ENCODE results near the gene KCNJ13.

KCNJ13 gene

DNA sequence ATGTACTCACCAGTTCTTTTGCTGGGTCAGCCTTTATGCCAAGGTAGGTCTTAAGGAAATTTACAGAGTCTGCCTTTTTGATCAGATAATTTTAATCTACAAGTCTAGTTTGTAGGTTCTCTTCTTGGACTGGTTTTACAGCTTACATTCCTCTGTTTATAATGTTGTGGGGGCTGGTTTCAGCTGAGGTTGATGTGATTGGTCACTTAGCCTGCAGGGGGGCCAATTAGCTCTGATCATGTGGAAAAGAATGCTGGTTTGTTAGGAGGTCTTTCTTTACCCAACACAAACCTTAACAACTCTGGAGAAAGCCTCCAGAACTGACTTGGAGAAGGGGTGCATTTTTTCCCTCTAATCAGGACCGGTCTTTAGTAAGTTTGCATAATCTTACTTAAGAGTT, at the start of gene KCNJ13:
Gene KCNJ13 (minus strand): TSS at position 131 of the 400 bp plus-strand sequence. CDS start 5,203 bp downstream, outside the sequence.
- DNase-seq: no peak

DNA sequence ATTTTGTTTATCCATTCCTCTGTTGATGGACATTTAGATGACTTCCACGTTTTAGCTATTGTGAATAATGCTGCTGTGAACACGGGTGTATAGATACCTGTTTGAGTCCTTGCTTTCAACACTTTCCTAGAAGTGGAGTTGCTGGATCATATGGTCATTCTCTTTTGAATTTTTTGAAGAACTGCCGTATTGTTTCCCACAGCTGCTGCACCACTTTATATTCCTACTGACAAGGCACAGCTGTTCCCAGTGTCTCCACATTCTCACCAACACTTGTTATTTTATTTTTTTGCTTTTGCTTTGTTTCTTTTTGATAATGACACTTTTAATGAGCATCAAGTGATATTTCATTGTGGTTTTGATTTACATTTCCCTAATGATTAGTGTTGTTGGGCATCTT, 41.4 kb upstream of the KCNJ13 start:
- DNase-seq: no peak

DNA sequence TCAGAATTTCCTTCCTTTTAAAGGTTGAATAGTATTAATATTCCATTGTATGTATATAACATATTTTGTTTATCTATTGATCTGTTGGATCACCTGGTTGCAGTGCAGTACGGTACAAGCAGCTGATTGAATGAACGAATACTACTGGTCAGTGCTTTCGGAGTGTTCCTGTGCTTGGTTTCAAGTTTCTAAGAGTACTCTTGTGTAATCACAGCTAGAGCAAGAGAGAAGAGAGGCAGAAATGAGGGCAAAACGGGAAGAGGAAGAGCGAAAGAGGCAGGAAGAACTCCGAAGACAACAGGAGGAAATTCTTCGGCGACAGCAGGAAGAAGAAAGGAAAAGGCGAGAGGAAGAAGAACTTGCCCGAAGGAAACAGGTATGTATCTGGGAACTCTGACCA, 40.3 kb upstream of the KCNJ13 start:
- no peak for DNase-seq

GRCh38 chr2:232815569-232815968, 39.2 kb upstream of the KCNJ13 start:
- no peak for DNase-seq

DNA sequence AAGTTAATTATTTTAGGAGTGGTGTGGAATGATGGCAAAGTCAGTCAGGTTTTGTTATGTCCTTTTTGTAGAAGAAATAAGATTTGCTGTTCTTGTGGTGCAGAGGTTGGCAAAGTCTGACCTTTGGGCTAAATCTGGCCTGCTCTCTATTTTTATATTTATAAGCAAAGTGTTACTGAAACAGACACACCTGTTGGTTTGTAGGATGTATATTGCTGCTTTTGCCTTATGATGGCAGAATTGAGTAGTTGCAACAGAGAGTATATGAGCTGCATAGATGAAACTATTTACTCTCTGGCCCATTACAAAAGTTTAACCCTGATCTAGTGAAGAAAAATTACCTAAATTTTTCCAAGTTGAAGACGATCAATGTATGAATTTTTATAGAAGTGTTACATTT, 34.1 kb upstream of the KCNJ13 start:
- DNase-seq: no peak

DNA sequence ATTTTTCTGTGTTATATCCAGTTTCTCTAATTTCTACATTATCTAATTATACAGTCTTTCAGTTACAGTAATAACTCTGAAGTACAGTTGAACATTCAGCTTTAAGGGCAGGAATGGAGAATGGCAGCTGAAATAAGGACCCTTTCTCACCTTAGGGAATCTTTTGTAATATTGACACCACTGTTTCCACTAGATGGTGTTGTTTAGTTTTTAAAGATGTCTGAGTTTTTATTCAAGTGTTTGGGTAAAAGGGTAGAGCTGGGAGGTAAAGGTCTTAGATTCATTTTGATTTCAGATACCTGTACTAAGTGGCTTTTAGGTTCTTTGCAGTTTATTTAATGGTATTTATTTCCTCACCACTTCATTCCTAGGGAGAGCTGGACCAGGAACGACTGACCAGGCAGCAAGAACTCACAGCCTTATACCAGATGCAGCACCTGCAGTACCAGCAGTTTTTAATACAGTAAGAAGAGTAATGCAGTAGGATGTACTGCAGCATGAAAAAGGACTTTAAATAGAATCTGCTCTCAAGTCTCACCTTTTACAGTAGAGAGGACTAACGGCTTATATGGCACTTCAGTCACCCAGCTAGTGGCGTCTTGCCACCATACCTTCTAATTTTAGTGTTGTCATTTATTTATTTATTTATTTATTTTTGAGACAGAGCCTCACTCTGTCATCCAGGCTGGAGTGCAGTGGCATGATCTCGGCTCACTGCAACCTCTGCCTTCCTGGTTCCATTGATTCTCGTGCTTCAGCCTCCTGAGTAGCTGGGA, 33.2 kb upstream of the KCNJ13 start:
- no peak for DNase-seq

- DNase-seq: no peak
Observed at GRCh38 chr2:232802091-232802490, 25.7 kb upstream of the KCNJ13 start.

DNA sequence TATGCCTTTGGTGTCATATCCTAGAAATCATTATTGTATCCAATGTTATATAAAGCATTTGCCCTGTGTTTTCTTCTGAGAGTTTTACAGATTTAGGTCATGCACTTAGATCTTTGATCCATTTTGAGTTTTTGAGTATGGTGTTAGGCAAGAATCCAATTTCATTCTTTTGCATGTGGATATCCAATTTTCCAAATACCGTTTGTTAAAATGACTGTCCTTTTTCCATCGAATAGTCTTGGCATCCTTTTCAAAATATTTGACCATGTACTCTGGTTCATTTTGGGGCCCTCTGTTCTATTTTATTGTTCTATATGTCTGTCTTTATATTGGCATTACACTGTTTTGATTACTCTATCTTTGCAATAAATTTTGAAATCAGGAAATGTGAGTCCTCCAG, 23.8 kb upstream of the KCNJ13 start:
- DNase-seq: no peak

DNA sequence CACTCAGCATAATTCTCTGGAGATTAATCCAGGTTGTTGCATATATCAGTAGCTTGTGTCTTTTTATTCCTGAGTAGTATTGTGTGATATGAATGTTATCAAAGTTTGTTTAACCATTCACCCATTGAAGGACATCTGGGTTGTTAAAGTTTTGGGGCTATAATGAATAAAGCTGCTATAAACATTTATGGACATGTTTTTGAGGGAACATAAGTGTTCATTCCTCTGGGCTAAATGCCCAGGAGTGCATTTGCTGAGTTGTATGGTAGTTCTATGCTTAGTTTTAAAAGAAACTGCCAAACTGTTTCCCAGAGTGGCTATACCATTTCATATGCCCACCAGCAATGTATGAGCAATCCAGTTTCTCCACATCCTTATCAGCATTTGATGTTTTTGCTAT, 21.8 kb upstream of the KCNJ13 start:
- DNase-seq: no peak

DNA sequence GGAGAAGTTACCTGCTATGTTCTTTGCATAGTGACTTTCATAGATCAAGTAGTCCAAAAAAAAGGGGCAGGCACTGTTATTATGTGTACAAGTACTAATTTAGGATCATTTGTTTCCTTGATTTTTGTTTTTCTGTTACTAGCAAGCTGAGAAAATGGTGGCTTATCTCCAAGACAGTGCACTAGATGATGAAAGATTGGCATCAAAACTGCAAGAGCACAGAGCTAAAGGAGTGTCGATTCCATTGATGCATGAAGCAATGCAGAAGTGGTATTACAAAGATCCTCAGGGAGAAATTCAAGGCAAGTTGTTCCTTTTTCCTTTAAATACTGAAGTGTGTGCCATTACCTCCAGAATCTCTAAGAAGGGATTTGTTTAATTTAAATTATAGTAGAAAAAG, 19.6 kb upstream of the KCNJ13 start:
- no peak for DNase-seq

DNA sequence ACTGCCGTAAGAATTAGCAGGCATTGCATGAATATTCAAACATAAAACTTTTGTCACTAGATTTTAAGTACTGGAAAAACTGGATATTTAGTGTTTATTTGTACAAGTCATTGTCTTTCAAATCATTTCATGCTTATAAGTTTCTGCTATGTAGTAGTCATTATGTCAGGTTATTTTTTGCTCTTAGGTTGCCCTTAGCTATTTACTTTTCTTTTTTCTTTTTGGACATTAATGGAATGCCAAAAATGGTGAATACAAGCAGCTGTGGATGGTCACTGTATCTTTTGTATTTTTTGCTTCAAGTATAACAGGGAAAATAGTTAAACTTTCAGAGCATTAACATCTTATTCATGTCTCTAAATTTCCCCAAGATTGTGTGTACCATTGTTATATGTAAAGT, 18.6 kb upstream of the KCNJ13 start:
- DNase-seq: no peak

- DNase-seq: no peak
Observed at GRCh38 chr2:232793271-232793670, 16.9 kb upstream of the KCNJ13 start.

DNA sequence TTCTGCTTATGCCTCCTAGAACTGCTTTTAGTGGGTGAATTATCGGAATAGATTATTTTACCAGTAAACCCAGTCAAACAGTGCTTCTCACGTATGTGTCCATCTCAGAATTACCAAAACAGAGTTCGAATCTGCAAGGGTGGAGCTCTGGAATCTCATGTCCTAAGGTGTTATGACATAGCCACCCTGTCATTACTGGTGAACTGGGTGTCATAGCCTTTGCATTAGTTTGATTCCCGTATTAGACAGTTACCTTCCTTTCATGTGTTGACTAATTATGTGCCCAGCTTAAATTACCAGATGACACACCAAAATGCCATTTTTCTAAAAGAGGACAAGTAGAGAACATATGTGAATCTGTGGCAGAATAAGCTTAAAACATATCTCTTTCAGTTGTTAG, 15.2 kb upstream of the KCNJ13 start:
- DNase-seq: no peak

DNA sequence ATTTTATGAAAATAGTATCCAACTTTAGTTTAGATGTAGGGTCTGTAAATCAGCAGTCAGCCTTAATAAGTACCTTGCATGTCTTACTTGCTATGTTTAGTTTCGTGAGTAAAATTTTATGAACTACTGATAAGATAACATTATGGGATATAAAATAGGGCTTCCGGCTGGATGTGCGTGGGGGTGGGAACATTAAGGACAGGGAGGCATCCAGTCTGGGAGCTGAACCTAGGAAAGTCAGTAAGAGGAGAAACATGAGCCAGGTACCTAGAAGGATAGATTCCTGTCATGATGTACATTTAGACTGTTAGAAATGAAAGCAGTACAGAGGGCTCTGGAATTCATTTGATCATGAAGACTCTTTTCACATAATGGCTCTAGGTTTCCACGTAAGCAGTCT, 12.7 kb upstream of the KCNJ13 start:
- no peak for DNase-seq

DNA sequence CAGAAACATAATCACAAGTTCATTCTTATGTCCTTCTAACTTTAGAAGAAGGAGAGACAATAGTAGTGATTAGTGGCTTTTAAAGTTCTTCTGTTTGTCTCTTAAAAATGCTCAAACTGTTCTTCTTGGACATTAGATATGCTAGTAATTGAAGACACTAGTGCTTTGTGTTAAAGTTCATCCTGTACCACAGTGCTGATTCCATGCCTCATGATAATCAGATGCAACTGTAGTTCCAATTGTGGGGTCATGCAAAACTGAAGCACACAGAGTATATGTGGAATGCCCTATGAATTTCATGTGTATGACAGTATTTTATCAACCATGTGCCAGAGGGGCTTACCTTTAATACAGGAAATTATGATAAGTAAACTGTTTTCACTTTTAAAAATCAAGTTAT, 11.4 kb upstream of the KCNJ13 start:
- DNase-seq: no peak

GRCh38 chr2:232783278-232783677, 6.9 kb upstream of the KCNJ13 start:
- DNase-seq: no peak

- peak; percentile 12 for DNase-seq
Observed at GRCh38 chr2:232781765-232782164, 5.4 kb upstream of the KCNJ13 start.

GRCh38 chr2:232779934-232780333, 3.6 kb upstream of the KCNJ13 start:
- DNase-seq: no peak

GRCh38 chr2:232779465-232779864, 3.1 kb upstream of the KCNJ13 start:
- DNase-seq: no peak

GRCh38 chr2:232777276-232777675, 911 bp upstream of the KCNJ13 start:
- no peak for DNase-seq

GRCh38 chr2:232773815-232774214, 2.5 kb downstream of the KCNJ13 start:
- DNase-seq: no peak

GRCh38 chr2:232772531-232772930, 3.8 kb downstream of the KCNJ13 start:
- DNase-seq: no peak

DNA sequence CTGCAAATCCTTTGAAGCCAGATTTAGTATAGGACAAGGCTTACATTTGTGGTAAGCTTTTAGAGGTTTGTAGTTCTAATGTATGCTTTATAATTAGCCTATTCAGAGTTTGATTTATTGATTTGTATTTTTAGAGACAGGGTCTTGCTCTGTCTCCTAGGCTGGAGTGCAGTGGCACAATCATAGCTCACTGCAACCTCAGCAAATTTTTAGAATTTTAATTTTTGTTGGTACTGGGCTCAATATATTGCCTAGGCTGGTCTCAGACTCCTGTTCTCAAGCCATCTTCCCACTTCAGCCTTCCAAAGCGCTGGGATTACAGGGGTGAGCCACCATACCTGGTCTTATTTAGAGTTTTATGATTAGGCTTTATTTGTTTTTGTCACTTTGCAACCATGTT, 4.5 kb downstream of the KCNJ13 start:
- no peak for DNase-seq

- no peak for DNase-seq
Observed at GRCh38 chr2:232770207-232770606, 6.2 kb downstream of the KCNJ13 start.

DNA sequence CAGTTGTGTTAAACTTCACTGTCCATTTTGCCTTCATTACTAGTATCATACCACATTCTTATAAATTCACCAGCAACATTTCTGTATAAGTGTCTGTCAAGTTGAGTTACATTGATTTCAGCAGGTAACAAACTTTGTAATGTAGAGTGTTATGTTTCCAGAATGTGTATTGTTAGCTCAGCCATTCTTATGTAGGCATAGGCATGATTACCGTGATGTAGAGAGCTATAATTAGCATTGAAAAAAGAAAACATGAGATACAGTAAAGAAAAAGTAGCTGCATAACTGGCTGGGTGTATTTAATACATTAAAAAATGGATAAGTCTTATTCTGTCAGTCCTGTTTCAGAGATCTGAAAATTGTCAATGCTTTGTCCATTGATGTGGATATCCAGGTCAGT, 8.5 kb downstream of the KCNJ13 start:
- DNase-seq: no peak

Measured in CD4-positive, alpha-beta T cell treated with Interleukin-17A for 4 hours (primary cell).